PFSK-1 (cell line): Measurements from ENCODE around the gene EVA1B.

Experiments
- FOXP2 ChIP-seq: optimal IDR thresholded peaks from 2 replicates; pipeline ENCODE3; 2011; ENCODE audit warnings: borderline replicate concordance, control low read depth, inconsistent platforms; ENCODE audit not compliant: insufficient read depth; ENCODE audit errors: extremely low read length, extremely low read depth
- POLR2AphosphoS5 ChIP-seq: IDR thresholded peaks from 2 replicates; pipeline ENCODE4 v1.6.1; 2012; ENCODE audit warnings: low read depth, mild to moderate bottlenecking, control low read depth, low read length, moderate library complexity
- REST ChIP-seq, 2 experiments: IDR thresholded peaks; 2 replicates each; pipeline versions ENCODE4 v1.6.1 to v1.8.0; 2011 to 2012; ENCODE audit warnings: low read depth in 2 of 2, low read length in 2 of 2, control low read depth in 1 of 2, inconsistent platforms in 1 of 2, mild to moderate bottlenecking in 1 of 2, moderate library complexity in 1 of 2; ENCODE audit not compliant: insufficient read depth in 1 of 2
- SIN3A ChIP-seq: IDR thresholded peaks from 2 replicates; pipeline ENCODE4 v1.6.1; 2012; ENCODE audit warnings: mild to moderate bottlenecking, low read length, moderate library complexity, borderline replicate concordance; ENCODE audit not compliant: insufficient read depth
- TAF1 ChIP-seq: IDR thresholded peaks from 2 replicates; pipeline ENCODE4 v1.6.1; 2012; ENCODE audit warnings: low read length, control low read depth, borderline replicate concordance; ENCODE audit not compliant: insufficient read depth

Gene EVA1B

GRCh38 chr1:36285443-36286101, 37.9 kb downstream of the EVA1B start:
- TF ChIP-seq SIN3A, result no peak
- no peak for TF ChIP-seq TAF1
- TF ChIP-seq POLR2AphosphoS5, result no peak
- TF ChIP-seq REST (IDR thresholded peaks at IDR 0.05; ENCODE audit: insufficient read depth in 1 of 2, low read depth in 2 of 2, low read length in 2 of 2), result no peak
- TF ChIP-seq FOXP2, result no peak

- TF ChIP-seq REST (IDR thresholded peaks at IDR 0.05; ENCODE audit: insufficient read depth in 1 of 2, low read depth in 2 of 2, low read length in 2 of 2) (no peak), POLR2AphosphoS5 (no peak), FOXP2 (no peak), SIN3A (no peak), TAF1 (no peak)
These were observed 38.9 kb downstream of the EVA1B start for GRCh38 chr1:36284517-36284916.

GRCh38 chr1:36284061-36284460, 39.4 kb downstream of the EVA1B start:
- TF ChIP-seq REST (IDR thresholded peaks at IDR 0.05; ENCODE audit: insufficient read depth in 1 of 2, low read depth in 2 of 2, low read length in 2 of 2) (no peak), TAF1 (no peak)

GRCh38 chr1:36279789-36280296, 43.6 kb downstream of the EVA1B start:
- TF ChIP-seq FOXP2 (no peak), POLR2AphosphoS5 (no peak), SIN3A (no peak), REST (IDR thresholded peaks at IDR 0.05; ENCODE audit: insufficient read depth in 1 of 2, low read depth in 2 of 2, low read length in 2 of 2) (no peak), TAF1 (no peak)

GRCh38 chr1:36279110-36279788, 44.2 kb downstream of the EVA1B start:
- no peak for TF ChIP-seq SIN3A
- TF ChIP-seq REST (IDR thresholded peaks at IDR 0.05; ENCODE audit: insufficient read depth in 1 of 2, low read depth in 2 of 2, low read length in 2 of 2), result no peak
- TF ChIP-seq POLR2AphosphoS5, result no peak
- no peak for TF ChIP-seq TAF1
- TF ChIP-seq FOXP2, result no peak
